NCI-H82 treated with DMSO at 0.1 percent for 48 hours (cell line): ENCODE measurements around the gene TSR2.
"Not testable (repeated sequence)": the region's sequence is repeated elsewhere in the genome, so short reads cannot be mapped to it uniquely, and the experiment has no call there.

Experiments used
- DNase-seq: peaks from one replicate; lab custom pipeline; 2025; ENCODE audit not compliant: unreplicated experiment; lab: John Stamatoyannopoulos, UW

The TSR2 gene

DNA sequence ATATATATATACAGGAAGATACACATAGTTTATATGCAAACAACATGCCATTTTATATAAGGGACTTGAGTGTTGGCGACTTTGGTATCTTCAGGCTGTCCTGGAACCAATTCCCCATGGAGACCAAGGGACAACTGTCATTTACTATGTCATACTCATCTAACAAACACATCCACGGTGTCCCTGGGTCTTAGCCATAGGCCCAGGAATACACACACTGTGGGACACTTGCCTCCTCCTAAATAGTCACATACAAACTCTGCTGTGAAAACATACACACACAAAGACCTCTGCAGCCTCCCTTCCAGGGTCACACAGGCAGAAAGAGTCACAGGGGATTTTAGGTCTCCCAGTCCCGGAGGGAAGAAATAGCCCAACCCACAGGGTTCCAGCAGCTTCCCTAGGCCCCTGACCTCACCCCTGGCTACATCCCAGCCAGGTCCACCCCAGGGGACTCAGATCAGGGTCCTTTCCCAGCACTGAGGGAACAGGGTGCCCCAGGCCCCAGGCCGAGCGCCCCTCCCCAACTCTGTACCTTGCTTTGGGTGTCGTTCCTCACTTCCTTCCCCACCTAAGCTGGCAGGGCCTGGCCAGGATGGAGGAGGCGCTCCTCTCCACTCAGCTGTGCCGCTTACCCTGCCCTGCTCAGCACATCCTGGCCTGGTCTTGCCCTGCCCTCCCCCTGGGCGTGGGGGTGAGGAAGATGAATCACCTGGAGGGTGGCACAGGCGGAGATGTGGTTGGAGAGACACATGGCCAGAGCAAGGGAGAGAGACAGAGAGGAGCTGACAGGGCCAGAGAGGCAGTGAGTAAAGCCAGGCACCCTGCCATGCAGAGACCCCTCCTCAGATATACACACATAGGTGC is 34.0 kb downstream of the TSR2 start:
- DNase-seq = no peak

DNA sequence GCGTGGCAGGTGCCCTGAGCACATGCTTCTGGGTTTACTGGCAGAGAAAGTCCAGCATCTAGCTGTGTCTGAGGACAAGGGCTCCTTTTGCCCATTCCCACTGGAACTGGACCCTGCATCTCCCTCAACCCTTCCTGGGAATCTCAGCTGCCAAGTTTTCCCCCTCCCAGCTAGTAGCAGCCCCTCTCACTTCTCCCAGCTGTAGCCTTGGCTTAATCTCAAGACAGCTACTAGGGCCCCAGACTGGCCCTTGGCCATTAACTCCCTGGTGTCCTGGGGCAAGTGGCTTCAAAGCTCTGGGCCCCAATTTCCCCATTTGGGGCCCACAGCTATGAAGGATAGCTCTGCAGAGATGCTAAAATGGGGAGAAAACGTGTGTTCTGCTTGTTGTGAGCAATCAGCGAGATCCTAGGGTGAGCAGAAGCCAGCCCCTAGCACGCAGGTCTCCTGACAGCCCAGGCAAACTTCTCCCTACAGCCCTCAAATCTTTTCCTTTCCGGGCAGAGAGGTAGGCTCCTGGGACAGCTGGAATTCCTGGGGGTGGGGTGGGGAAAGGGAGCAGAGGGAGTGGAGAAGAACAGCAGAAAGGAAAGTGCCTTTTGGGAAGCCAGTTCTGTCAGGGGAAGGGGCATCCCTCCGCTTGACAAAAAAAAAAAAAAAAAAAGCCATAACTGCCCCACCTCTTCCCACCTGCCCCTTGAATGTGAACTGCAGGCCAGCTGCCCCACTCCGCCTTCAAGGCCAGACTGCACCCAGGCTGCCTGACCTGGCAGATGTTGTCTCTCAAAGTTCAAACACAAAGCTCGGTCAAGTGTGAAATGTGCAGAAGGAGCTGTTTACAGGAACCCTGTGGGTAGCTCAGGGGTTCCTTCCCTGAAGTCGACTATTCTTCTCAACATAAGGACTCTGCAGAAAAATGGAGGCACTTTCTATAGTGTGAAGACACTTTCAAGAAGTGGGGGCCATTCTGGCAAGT is 39.2 kb downstream of the TSR2 start:
- DNase-seq = peak; percentile 3

DNA sequence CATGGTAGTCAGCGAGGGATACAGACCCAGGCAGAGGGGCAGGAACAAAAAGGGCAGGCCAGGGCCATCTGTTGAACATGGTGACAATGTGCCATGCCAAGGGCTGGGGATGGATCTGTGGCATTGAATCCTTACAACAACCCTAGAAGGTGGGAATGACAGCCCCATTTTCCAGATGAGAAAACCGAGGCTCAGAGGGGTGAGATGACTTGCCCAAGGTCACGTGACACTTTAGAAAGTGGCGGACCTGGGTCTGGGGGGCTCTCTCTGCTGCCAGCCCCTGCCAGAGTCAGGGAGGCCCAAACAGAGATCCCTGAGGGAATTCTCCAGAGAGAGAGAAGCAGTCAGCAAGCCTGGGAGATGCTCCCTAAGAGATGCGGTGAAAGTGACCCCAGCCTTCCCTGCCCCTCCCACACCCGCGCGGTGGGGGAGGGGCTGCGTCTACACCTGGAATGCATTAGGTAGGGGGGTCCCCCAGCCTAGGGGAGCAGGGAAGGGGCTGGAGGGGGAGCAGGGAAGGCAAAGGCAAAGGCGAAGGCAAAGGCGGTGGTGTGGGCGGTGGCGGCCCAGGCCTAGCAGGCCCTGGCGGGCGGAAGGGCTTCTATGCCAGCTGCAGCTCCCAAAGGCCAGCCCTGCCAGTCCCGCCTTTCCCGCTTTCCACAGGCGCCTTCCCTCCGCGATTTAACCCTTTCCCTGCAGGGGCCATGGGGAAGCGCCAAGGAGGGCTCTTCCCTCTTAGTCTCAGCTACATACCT is 42.8 kb downstream of the TSR2 start:
- no peak for DNase-seq

DNA sequence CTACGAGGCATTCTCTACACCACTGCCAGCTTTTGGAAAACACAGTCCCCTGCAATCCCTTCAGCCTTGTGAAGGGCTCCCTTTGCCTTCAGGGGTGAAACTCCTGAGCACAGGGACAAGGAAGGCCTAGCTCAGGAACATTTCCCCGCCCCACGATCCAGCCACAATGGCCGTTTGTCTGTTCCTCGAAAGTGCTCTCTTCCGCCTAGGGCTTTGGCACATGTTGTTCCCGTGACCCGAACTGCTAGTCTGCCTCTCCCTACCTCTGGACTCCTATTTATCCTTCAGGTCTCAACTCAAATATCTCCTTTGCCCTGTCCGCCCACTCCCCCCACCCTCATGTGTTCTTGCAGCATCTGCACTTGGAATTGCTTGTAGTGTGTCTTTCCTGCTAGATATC is 43.7 kb downstream of the TSR2 start:
- DNase-seq = no peak

DNA sequence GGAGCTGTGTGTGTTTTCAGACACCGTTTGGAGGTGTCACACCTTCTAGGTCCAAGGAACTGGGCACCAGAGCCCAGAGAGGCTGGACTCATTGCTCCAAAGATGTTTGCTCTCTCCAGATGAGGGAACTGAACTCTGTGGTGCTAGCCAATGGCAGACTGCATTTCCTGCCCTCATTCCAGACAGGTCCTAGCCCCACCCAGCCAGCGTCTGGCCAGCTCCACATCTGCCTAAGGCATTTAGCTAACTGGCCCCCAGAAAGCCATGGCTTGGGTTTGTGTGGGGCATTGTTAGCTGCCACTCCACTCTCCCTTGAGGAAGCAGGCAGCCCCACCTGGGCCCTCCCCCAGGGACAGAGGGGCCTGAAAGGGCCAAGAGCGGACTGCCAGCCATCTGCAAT is 44.5 kb downstream of the TSR2 start:
- DNase-seq = no peak

DNA sequence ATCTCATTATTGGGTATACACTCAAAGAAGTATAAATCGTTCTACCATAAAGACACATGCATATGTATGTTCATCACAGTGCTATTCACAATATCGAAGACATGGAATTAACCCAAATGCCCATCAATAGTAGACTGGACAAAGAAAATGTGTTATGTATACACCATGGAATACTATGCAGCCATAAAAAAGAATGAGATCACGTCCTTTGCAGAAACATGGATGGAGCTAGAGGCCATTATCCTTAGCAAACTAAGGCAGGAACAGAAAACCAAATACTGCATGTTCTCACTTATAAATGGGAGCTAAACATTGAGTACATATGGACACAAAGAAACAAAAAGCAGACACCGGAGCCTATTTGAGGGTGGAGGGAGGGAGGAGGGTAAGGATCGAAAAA is 49.6 kb downstream of the TSR2 start:
- not testable (repeated sequence) for DNase-seq

DNA sequence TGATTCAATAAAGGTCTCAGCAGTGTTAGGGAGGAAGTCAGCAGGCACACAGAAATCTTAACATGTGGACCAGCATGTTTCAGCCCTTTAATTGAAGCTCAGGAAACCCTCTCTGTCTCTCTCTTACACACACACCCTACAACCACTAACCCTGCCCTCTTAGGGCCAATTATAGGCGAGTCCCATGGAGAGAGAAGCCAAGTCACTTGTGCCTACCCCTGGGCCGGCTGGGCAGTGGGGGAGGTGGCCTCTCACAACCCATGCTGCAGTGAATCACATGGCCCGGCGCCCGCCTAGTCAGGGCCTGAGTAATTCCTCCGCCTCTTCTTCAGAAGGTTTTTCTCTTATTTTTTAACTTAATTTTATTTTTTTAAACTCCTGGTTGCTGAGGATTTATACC is 52.1 kb downstream of the TSR2 start:
- no peak for DNase-seq

DNA sequence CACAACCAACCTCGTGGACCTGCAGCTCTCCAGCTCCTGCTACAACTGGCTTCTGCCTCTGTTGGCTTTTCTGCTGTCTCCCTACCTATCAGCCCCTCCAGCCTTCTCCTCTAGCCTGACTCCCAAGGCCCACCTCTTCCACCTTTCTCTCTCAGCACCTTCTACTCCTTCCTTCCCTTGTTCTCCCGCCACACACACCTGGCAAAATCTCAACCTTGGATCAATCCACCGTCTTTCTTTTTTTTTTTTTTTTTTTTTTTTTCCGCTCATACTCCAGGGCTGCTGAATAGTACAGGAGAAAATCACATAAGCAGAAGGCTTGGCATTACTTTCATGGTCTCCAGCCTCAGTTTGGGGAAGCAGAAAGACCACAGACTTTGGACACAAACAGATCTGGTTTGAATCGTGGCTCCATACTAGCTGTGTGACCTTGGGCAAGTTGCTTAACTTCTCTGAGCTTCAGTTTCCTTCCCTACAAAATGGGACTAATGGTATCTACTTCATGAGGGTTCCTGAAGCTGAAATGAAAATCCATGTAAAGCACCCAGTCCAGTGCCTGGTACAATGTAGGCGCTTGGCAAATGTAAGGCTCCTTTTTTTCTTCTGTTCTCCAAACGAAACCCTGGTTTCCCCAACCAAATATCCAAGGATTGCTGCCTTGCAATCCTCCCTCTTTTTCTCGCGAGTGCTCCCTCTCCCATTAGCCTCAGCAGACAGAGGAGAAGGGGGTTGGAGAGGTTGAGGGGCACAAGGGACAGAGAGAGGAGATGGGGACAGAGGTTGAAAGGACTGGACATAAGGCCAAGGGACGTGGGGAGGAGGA is 54.2 kb downstream of the TSR2 start:
- no peak for DNase-seq
